HAP-1 (cell line): ENCODE results near the gene PGRMC1.
A peak's percentile ranks its signal among the peaks of the same experiment; 100 is the strongest.
"Not testable (repeated sequence)": the region's sequence is repeated elsewhere in the genome, so short reads cannot be mapped to it uniquely, and the experiment has no call there.

Source experiments
- DNase-seq, 2 experiments: peaks; one replicate each; pipeline ENCODE4 v3.0.0-alpha.2; 2016 to 2020; ENCODE audit warnings: low spot score in 2 of 2
- H3K27me3 ChIP-seq: fragments of 250-450 bp; sonication (Bioruptor Pico); 2 replicates; pipeline ENCODE4 v1.5.1; 2020; ENCODE audit warnings: low read depth, mild to moderate bottlenecking, moderate library complexity
- H3K36me3 ChIP-seq: fragments of 250-450 bp; sonication (Bioruptor Pico); replicated peaks from 2 replicates; pipeline ENCODE4 v1.5.1; 2020; ENCODE audit warnings: mild to moderate bottlenecking
- H3K4me1 ChIP-seq: fragments of 250-450 bp; sonication (Bioruptor Pico); 2 replicates; pipeline ENCODE4 v1.5.1; 2020; ENCODE audit warnings: mild to moderate bottlenecking
- H3K4me3 ChIP-seq: fragments of 250-450 bp; sonication (Bioruptor Pico); 2 replicates; pipeline ENCODE4 v1.5.1; 2020; ENCODE audit warnings: mild to moderate bottlenecking, moderate library complexity
- H3K9me3 ChIP-seq: fragments of 250-450 bp; sonication (Bioruptor Pico); 2 replicates; pipeline ENCODE4 v1.5.1; 2020; ENCODE audit warnings: mild to moderate bottlenecking, moderate library complexity
- in situ Hi-C: fragments of 300-500 bp; cut with MboI; formaldehyde crosslinking; loops from 3 replicates; pipeline ENCODE4 v1.14.3; 2020; ENCODE audit warnings: low sequenced_read_pairs, inconsistent platforms, mixed read lengths

The PGRMC1 gene

DNA sequence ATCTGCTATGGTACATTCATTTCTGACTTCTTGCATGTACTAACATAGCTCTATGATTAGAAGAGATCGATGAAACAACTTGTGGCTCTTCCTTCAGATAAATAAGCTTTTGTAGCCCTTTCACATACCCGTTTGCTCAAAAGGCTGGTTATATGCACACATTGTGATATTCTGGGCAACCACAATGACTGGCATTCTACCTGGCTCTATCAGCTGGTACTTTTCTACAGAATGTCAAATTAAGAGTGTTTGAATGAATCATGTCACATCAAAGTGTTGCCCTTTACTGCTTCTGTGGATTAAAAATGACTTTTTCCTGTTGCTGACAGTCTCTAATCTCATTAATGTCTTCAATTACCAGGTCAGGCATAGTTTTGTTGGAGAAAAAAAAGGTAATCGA, 11.6 kb downstream of the PGRMC1 start:
- in situ Hi-C loops, result no loop called here
- DNase-seq, result no peak
- H3K27me3 ChIP-seq, result no peaks in the 10 kb centered on the region
- no peak overlapping the region for H3K4me3 ChIP-seq
- H3K36me3 ChIP-seq, result peaks cover 40% of the 10 kb centered on the region
- peaks cover 6% of the 10 kb centered on the region; the same call in 1 of the 2 replicates for H3K4me1 ChIP-seq
- no peaks in the 10 kb centered on the region for H3K9me3 ChIP-seq

GRCh38 chrX:119249891-119250290, 13.8 kb downstream of the PGRMC1 start:
- H3K36me3 ChIP-seq, result peaks cover 18% of the 10 kb centered on the region
- H3K4me3 ChIP-seq, result no peak overlapping the region
- no peaks in the 10 kb centered on the region for H3K27me3 ChIP-seq
- in situ Hi-C loops, result no loop called here
- no peaks in the 10 kb centered on the region; the same call in 1 of the 2 replicates for H3K4me1 ChIP-seq
- H3K9me3 ChIP-seq, result no peaks in the 10 kb centered on the region
- DNase-seq, result no peak

DNA sequence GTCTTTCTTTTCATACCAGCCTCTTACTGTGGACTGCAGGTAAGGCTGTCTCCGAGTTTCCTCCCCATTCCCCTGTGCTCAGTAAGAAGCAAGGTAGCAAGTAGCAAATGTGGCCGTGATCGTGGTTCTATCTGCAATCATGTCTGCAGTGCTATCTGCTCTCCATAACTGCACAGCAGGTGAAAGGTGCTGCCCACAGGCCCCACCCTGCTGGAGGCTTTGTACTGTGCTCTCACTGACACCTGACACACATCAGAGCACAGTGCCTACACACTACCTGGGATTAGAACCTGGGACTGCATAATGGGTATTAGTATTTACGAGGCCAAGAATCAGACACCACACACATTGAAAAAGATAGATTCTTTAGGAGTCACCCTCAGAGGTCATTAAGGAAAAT, 15.3 kb downstream of the PGRMC1 start:
- H3K27me3 ChIP-seq, result no peaks in the 10 kb centered on the region
- no peaks in the 10 kb centered on the region for H3K9me3 ChIP-seq
- in situ Hi-C loops, result no loop called here
- H3K4me3 ChIP-seq, result no peak overlapping the region
- peaks cover 13% of the 10 kb centered on the region; the same call in 1 of the 2 replicates for H3K36me3 ChIP-seq
- H3K4me1 ChIP-seq, result no peaks in the 10 kb centered on the region
- no peak for DNase-seq

- in situ Hi-C loops, result no loop called here
- no peaks in the 10 kb centered on the region for H3K9me3 ChIP-seq
- H3K4me1 ChIP-seq, result no peaks in the 10 kb centered on the region
- H3K4me3 ChIP-seq, result no peak overlapping the region
- DNase-seq, result no peak
- H3K27me3 ChIP-seq, result peaks cover 6% of the 10 kb centered on the region
- H3K36me3 ChIP-seq, result peaks cover 8% of the 10 kb centered on the region; the same call in 1 of the 2 replicates
These were observed 16.6 kb downstream of the PGRMC1 start for GRCh38 chrX:119252716-119253115.

DNA sequence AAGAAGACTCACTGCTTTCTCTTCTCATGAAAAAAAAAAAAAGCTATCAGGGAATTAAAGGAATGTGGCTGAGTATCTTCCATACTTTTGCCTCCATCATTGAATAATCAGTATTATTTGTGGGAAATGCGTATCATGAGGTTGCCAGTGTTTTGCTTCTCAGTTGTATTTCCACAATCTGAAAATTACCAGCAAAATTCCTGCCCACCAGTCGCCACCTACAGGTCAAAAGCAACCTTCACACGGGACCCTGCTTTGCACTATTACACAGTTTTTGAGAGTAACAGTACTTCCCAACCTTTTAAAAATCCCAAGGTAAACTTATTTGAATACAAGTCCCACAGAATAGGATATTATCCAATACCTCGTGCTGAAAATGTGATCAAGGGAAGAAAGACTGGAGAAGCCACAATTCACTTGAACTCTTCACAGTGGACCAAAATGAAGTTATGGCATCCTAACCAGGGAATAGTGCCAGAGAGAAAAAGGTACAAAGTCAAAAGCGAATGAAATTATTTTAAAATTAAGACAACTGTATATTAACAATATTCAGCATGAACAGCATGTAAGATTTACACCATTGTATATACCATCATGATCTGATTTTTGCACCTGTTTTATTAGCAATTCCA, 30.4 kb downstream of the PGRMC1 start:
- Histone ChIP-seq H3K4me1 (no peaks in the 10 kb centered on the region), H3K36me3 (no peaks in the 10 kb centered on the region), H3K27me3 (peaks cover 36% of the 10 kb centered on the region), H3K4me3 (no peak overlapping the region), H3K9me3 (no peaks in the 10 kb centered on the region)
- peak; percentile 29 to 55 for DNase-seq
- in situ Hi-C loops, result no loop called here

GRCh38 chrX:119267115-119267514, 31.0 kb downstream of the PGRMC1 start:
- H3K27me3 ChIP-seq, result peaks cover 32% of the 10 kb centered on the region
- H3K4me3 ChIP-seq, H3K4me1 ChIP-seq, H3K36me3 ChIP-seq, H3K9me3 ChIP-seq, DNase-seq, in situ Hi-C loops: not testable (repeated sequence)

- Histone ChIP-seq H3K9me3 (no peaks in the 10 kb centered on the region), H3K36me3 (no peaks in the 10 kb centered on the region), H3K27me3 (0 out of 2 replicates have a peak, but pooled peaks cover 2% of the 10 kb centered on the region), H3K4me3 (no peak overlapping the region), H3K4me1 (no peaks in the 10 kb centered on the region)
- in situ Hi-C loops, result no loop called here
- no peak for DNase-seq
These were observed 36.9 kb downstream of the PGRMC1 start for GRCh38 chrX:119272882-119273419.

DNA sequence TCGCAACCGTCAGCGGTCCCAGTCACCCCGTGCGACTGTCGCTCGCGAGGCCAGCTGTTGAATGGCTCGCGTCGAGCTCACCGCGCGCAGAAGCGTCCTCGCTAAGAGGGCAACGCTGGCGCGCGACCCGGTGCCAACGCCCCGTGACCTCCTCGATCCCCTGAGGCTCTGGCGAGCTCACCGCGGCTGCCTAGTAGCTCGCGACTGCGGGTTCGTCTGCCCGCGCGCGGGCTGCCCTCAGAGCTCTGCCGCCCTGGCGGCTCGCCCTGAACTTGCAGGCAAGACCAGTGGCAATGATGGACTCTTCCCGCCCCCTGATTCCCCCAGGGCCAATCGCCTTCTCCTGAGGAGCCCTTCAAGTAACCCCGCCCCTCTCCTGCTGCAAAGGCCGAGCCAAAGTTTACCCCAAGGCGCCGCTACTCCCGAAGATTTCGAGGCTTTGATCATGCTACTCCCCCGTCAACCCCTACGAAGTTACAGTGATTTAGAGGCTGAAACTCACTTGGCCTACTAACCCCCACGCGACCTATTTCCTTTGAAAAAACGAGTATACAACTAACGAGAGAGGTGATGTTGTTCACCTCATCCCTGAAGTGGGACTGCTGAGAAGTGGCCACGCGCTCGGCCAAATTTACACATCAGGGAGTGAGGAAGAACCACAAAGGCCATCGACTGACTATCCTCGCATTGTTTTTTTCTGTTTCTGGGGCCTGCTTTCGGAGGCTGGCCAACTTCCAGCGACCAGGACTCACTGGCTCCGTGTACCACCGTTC, 37.5 kb downstream of the PGRMC1 start:
- H3K4me3 ChIP-seq, result no peak overlapping the region
- H3K9me3 ChIP-seq, result no peaks in the 10 kb centered on the region
- 0 out of 2 replicates have a peak, but pooled peaks cover 2% of the 10 kb centered on the region for H3K27me3 ChIP-seq
- H3K36me3 ChIP-seq, result no peaks in the 10 kb centered on the region
- H3K4me1 ChIP-seq, result no peaks in the 10 kb centered on the region
- in situ Hi-C loops, result no loop called here
- no peak for DNase-seq

DNA sequence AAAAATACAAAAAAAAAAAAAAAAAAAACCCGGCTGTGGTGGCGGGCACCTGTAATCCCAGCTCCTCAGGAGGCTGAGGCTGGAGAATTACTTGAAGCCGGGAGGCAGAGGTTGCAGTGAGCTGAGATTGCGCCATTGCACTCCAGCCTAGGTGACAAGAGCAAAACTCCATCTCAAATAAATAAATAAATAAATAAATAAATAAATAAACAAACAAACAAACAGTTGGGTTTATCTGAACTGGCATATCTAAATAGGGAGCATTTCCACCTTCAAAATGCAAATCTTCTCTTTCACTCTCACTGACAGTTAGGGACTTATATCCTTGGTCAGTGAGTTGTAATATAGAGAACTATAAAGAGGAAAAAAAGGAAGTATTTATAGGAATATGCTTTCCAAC, 46.3 kb downstream of the PGRMC1 start:
- DNase-seq, H3K4me3 ChIP-seq, H3K4me1 ChIP-seq, in situ Hi-C loops, H3K36me3 ChIP-seq, H3K9me3 ChIP-seq: not testable (repeated sequence)
- peaks cover 15% of the 10 kb centered on the region for H3K27me3 ChIP-seq

GRCh38 chrX:119288890-119289393, 52.9 kb downstream of the PGRMC1 start:
- Histone ChIP-seq H3K27me3 (peaks cover 24% of the 10 kb centered on the region), H3K36me3 (no peaks in the 10 kb centered on the region), H3K4me3 (no peak overlapping the region), H3K4me1 (no peaks in the 10 kb centered on the region), H3K9me3 (no peaks in the 10 kb centered on the region)
- in situ Hi-C loops, result no loop called here
- no peak for DNase-seq

- Histone ChIP-seq H3K36me3 (no peaks in the 10 kb centered on the region), H3K4me1 (no peaks in the 10 kb centered on the region), H3K4me3 (no peak overlapping the region), H3K27me3 (peaks cover 24% of the 10 kb centered on the region), H3K9me3 (no peaks in the 10 kb centered on the region)
- no peak for DNase-seq
- in situ Hi-C loops, result no loop called here
These were observed 54.4 kb downstream of the PGRMC1 start for GRCh38 chrX:119290476-119290875.

- peaks cover 19% of the 10 kb centered on the region for H3K27me3 ChIP-seq
- H3K4me3 ChIP-seq, H3K36me3 ChIP-seq, H3K9me3 ChIP-seq, DNase-seq, H3K4me1 ChIP-seq, in situ Hi-C loops: not testable (repeated sequence)
These were observed 55.2 kb downstream of the PGRMC1 start for GRCh38 chrX:119291246-119291645.

DNA sequence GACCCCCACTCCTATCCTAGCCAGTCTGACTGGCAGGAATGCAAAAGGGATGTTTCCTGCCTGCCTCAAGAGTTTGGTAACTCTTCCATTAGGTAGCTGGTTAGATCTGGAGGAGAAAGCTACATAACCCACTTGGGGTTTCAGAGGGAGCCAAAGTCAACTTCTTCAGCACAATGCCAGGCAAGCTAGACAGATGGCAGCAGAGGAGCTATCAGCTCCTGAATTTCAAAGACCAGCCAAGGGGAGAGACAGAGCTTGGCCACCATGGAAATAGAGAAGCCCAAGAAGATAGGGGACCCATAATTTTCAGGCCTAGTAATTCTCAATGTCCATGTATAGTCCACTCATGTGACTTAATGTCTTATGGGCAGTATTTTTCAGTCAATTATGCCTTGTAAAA, 56.4 kb downstream of the PGRMC1 start:
- Histone ChIP-seq H3K27me3 (peaks cover 17% of the 10 kb centered on the region), H3K4me3 (no peak overlapping the region), H3K9me3 (no peaks in the 10 kb centered on the region), H3K36me3 (no peaks in the 10 kb centered on the region), H3K4me1 (no peaks in the 10 kb centered on the region)
- in situ Hi-C loops, result no loop called here
- DNase-seq, result no peak
